HG02678 (cell line): ENCODE data around the gene GABRA1.

ENCODE experiments used
- ATAC-seq: cut with Tn5 transposase; IDR thresholded peaks from one replicate; pipeline ENCODE4 v1.9.1; 2021; ENCODE audit warnings: mild to moderate bottlenecking, moderate library complexity; ENCODE audit not compliant: unreplicated experiment

GABRA1 gene

GRCh38 chr5:161847941-161848391 lies at the start of gene GABRA1:
Gene GABRA1, plus strand, starts transcription at chr5:161848120. Its CDS starts 2,691 bp downstream, at chr5:161850811.
- no peak for ATAC-seq

- no peak for ATAC-seq
These were observed 48.6 kb upstream of the GABRA1 start for GRCh38 chr5:161799316-161799715.

- no peak for ATAC-seq
These were observed 43.7 kb upstream of the GABRA1 start for GRCh38 chr5:161804263-161804662.

GRCh38 chr5:161846746-161847145 lies 1.2 kb upstream of the GABRA1 start:
- no peak for ATAC-seq

- ATAC-seq = no peak
These were observed 473 bp upstream of the GABRA1 start for GRCh38 chr5:161847447-161847846.

GRCh38 chr5:161850491-161850890 lies 2.6 kb downstream of the GABRA1 start:
- no peak for ATAC-seq

GRCh38 chr5:161851691-161852299 lies 3.9 kb downstream of the GABRA1 start:
- no peak for ATAC-seq

GRCh38 chr5:161857358-161857757 lies 9.4 kb downstream of the GABRA1 start:
- no peak for ATAC-seq

GRCh38 chr5:161863259-161863658 lies 15.3 kb downstream of the GABRA1 start:
- no peak for ATAC-seq

- no peak for ATAC-seq
These were observed 15.9 kb downstream of the GABRA1 start for GRCh38 chr5:161863811-161864210.

GRCh38 chr5:161865510-161865909 lies 17.6 kb downstream of the GABRA1 start:
- ATAC-seq = no peak

- no peak for ATAC-seq
These were observed 42.1 kb downstream of the GABRA1 start for GRCh38 chr5:161889971-161890370.

GRCh38 chr5:161895514-161895913 lies 47.6 kb downstream of the GABRA1 start:
- no peak for ATAC-seq

GRCh38 chr5:161897033-161897432 lies 49.1 kb downstream of the GABRA1 start:
- no peak for ATAC-seq

- no peak for ATAC-seq
These were observed 51.7 kb downstream of the GABRA1 start for GRCh38 chr5:161899590-161899989.

GRCh38 chr5:161900981-161901380 lies 53.1 kb downstream of the GABRA1 start:
- ATAC-seq = no peak

GRCh38 chr5:161921781-161922180 lies 73.9 kb downstream of the GABRA1 start:
- no peak for ATAC-seq

- ATAC-seq = no peak
These were observed 76.3 kb downstream of the GABRA1 start for GRCh38 chr5:161924270-161924669.

- ATAC-seq = no peak
These were observed 78.0 kb downstream of the GABRA1 start for GRCh38 chr5:161925960-161926359.

- no peak for ATAC-seq
These were observed 86.6 kb downstream of the GABRA1 start for GRCh38 chr5:161934486-161934885.

GRCh38 chr5:161944974-161945373 lies 97.1 kb downstream of the GABRA1 start:
- ATAC-seq = no peak

- no peak for ATAC-seq
These were observed 99.0 kb downstream of the GABRA1 start for GRCh38 chr5:161946911-161947310.
